HEK293T (cell line): Measurements from ENCODE around the gene ANKRD11.

ENCODE experiments used
- CTCF ChIA-PET: fragments of 350-600 bp; formaldehyde crosslinking; extraction: SDS; loops from one replicate; lab custom pipeline; 2021; ENCODE audit warnings: antibody characterized with exemption, inconsistent platforms; lab: Yijun Ruan, JAX
- POLR2A ChIA-PET: fragments of 350-600 bp; formaldehyde crosslinking; extraction: SDS; loops from one replicate; lab custom pipeline; 2020; ENCODE audit warnings: antibody characterized with exemption, inconsistent platforms; lab: Yijun Ruan, JAX
- DNase-seq: peaks from one replicate; pipeline ENCODE4 v3.0.0; 2012; ENCODE audit warnings: mixed read lengths; ENCODE audit errors: extremely low spot score
- ARNT ChIP-seq: fragments of 450-650 bp; IDR thresholded peaks from 2 replicates; pipeline ENCODE4 v1.6.1; 2017; ENCODE audit warnings: mild to moderate bottlenecking
- BHLHE40 ChIP-seq: fragments of 450-650 bp; IDR thresholded peaks from 2 replicates; pipeline ENCODE4 v1.6.1; 2016; ENCODE audit warnings: mild to moderate bottlenecking, moderate library complexity, borderline replicate concordance
- CTBP1 ChIP-seq: fragments of 450-650 bp; IDR thresholded peaks from 2 replicates; pipeline ENCODE4 v1.6.1; 2016; ENCODE audit warnings: borderline replicate concordance
- ELF4 ChIP-seq: fragments of 450-650 bp; IDR thresholded peaks from 2 replicates; pipeline ENCODE4 v1.6.1; 2017; ENCODE audit warnings: antibody characterized with exemption
- FOXA1 ChIP-seq: fragments of 450-650 bp; IDR thresholded peaks from 2 replicates; pipeline ENCODE4 v1.6.1; 2016; ENCODE audit warnings: mild to moderate bottlenecking
- FOXK2 ChIP-seq: fragments of 450-650 bp; IDR thresholded peaks from 2 replicates; pipeline ENCODE4 v1.6.1; 2016; ENCODE audit warnings: mild to moderate bottlenecking
- FOXM1 ChIP-seq: fragments of 450-650 bp; IDR thresholded peaks from 2 replicates; pipeline ENCODE4 v1.6.1; 2017; ENCODE audit warnings: mild to moderate bottlenecking, borderline replicate concordance
- HDGF ChIP-seq: fragments of 450-650 bp; IDR thresholded peaks from 2 replicates; pipeline ENCODE4 v1.6.1; 2017; ENCODE audit warnings: antibody characterized with exemption, borderline replicate concordance
- L3MBTL2 ChIP-seq: fragments of 450-650 bp; conservative IDR thresholded peaks from 2 replicates; pipeline ENCODE4 v1.6.1; 2016; ENCODE audit warnings: mild to moderate bottlenecking
- LEF1 ChIP-seq: fragments of 450-650 bp; IDR thresholded peaks from 2 replicates; pipeline ENCODE4 v1.6.1; 2017; ENCODE audit warnings: mild to moderate bottlenecking, borderline replicate concordance
- NFRKB ChIP-seq: fragments of 450-650 bp; IDR thresholded peaks from 2 replicates; pipeline ENCODE4 v1.6.1; 2016; ENCODE audit warnings: mild to moderate bottlenecking, moderate library complexity
- SP1 ChIP-seq: fragments of 450-650 bp; IDR thresholded peaks from 2 replicates; pipeline ENCODE4 v1.6.1; 2017
- SUZ12 ChIP-seq: fragments of 450-650 bp; IDR thresholded peaks from 2 replicates; pipeline ENCODE4 v1.6.1; 2016; ENCODE audit warnings: mild to moderate bottlenecking
- TARDBP ChIP-seq: fragments of 450-650 bp; IDR thresholded peaks from 2 replicates; pipeline ENCODE4 v1.6.1; 2016
- ZNF384 ChIP-seq: fragments of 450-650 bp; IDR thresholded peaks from 2 replicates; pipeline ENCODE4 v1.6.1; 2016
- TF ChIP-seq, protein P1 (sequence below): fragments of 450-650 bp; IDR thresholded peaks from 2 replicates; pipeline ENCODE4 v1.6.1; 2016

ANKRD11 gene

DNA sequence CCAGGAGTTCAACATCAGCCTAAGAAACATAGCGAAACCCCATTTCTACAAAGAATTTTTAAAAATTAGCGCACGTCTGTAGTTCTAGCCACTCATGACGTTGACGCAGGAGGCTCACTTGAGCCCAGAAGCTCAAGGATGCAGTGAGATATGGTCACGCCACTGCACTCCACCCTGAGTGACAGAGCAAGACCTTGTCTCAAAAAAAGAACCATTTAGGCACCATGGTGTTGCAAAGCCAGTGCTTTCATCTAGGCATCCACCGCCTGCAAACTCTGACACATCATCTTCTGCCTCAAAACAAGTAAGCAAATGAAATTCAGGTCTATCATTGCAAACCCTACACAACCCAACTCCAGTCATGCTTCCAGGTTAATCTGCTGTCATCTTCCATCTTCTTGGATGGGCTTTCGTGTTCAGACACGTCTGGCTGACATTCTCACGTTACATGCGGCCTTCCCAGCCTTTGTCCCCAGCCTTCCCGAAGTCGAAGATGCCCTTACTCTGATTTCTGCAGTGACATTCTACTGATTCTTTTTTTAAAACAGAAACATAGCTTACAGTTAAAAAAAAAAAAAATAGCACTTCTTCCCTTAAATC lies 8.9 kb downstream of the ANKRD11 start:
- DNase-seq, result no peak
- CTCF ChIA-PET, result no interaction called here
- no peak for TF ChIP-seq SUZ12
- TF ChIP-seq, protein P1, sequence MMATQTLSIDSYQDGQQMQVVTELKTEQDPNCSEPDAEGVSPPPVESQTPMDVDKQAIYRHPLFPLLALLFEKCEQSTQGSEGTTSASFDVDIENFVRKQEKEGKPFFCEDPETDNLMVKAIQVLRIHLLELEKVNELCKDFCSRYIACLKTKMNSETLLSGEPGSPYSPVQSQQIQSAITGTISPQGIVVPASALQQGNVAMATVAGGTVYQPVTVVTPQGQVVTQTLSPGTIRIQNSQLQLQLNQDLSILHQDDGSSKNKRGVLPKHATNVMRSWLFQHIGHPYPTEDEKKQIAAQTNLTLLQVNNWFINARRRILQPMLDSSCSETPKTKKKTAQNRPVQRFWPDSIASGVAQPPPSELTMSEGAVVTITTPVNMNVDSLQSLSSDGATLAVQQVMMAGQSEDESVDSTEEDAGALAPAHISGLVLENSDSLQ, result peak; percentile 26; the same call in 1 of the 2 replicates
- POLR2A ChIA-PET, result no interaction called here

DNA sequence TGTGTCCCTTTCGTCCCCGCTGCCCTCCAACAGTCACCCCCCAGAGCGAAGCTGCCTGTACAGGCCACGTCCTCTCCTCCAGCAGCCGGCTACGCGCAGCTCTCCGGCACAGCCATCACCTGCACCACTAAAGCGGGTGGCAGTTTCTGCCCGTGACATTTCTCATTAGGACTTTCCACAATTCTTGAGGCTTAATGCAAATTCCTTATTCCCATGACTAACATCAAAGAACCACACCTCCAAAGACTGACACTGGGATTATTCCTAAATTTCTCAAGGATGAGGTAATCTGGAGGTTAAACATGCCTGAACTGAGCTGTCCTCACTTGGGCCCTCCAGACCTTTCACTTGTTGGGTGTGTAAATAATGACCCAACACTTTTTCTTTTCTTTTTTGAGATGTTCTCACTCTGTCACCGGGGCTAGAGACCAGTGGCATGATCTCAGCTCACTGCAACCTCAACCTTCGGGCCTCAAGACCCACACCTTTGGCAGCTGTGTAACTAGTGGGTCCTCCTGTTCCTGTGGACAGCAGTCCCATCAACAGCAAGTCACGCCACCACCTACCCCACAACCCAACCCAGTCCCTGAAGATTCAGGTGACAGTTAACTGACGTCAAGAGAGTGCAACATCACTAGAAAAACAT lies 11.7 kb downstream of the ANKRD11 start:
- POLR2A ChIA-PET, result interaction anchor here (0.8 kb wide), 1 partner anchor 27 kb away, joined by 3 read pairs; no protein-coding TSS in a partner anchor

DNA sequence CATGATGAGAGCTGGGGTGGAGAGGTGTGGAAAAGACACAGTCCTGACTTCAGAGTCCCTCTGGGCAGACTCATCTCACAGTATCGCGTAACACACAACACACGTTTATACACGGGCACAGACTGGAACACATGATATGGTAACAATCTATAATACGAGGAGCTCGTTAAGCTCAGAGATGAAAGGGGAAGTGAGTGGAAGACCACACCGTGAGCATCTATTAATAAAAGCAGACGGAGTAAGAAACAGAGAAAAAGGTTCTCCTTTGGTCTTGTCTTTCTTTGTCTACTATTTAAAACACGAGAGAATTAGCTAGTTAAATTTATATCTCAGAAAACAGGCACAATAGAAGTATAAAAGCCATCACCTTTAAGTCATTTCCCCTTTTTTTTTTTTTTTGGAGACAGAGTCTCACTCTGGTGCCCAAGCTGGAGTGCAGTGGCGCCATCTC lies 13.5 kb downstream of the ANKRD11 start:
- CTCF ChIA-PET, result interaction anchor here (1.0 kb wide), 1 partner anchor 10 kb away, joined by 3 read pairs; no protein-coding TSS in a partner anchor
- TF ChIP-seq FOXM1, result no peak
- TF ChIP-seq LEF1, result no peak
- no peak for TF ChIP-seq FOXK2
- no peak for DNase-seq
- POLR2A ChIA-PET, result no interaction called here

More for the DNA sequence above, 11.7 kb downstream of the ANKRD11 start:
- CTCF ChIA-PET, result no interaction called here
- TF ChIP-seq SUZ12 (no peak), HDGF (no peak), FOXM1 (no peak), ARNT (no peak)
- DNase-seq, result no peak

DNA sequence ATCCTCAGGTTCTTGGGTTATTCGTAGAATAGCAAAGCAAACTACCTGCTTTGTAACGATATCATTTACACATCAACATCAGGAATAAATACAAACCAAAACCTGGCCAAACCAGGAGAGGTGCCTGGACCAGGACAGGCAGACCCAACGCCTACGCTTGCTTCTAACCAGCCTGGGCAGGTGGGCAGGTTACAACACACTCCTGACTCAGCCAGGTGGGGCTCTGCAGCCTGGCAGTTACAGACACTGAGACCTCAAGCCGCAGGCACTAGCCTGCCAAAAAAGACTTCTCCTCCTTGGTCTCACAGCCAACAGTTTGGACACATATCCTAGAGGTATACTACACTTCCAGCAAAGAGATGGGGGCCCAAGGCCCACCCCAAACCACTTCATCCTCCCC lies 14.0 kb downstream of the ANKRD11 start:
- no peak for DNase-seq
- ChIA-PET POLR2A (no interaction called here), CTCF (interaction anchor here (1.0 kb wide), 1 partner anchor 9 kb away, joined by 3 read pairs; no protein-coding TSS in a partner anchor)
- TF ChIP-seq L3MBTL2 (no peak), BHLHE40 (no peak), LEF1 (no peak), ARNT (no peak), HDGF (no peak), ZNF384 (no peak), FOXK2 (no peak), NFRKB (no peak), SUZ12 (no peak), FOXA1 (no peak), ELF4 (no peak), FOXM1 (no peak), CTBP1 (no peak), SP1 (no peak), TARDBP (no peak)
- TF ChIP-seq, protein P1, result no peak

DNA sequence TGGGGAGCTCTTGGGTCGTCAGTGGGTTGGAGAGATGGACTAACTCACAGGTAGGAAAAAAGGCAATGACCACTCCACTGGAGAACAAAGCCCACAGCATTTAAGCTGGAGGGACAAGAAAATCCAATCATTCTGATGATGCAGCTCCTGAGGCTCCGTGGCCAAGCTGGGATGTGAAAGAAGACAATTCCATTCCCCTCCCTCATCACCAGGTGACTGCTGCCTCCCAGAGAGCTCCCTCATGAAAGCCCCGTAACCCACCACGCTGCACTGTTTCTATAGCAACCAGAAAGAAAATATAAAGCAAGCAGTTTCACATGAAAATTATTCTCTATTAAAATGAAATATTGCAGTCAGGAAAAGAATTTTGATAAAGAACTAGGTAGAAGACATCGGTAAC lies 15.2 kb downstream of the ANKRD11 start:
- POLR2A ChIA-PET, result interaction anchor here (1.3 kb wide), 1 partner anchor 96 kb away, joined by 3 read pairs; no protein-coding TSS in a partner anchor
- no peak for DNase-seq
- no peak for TF ChIP-seq ARNT
- TF ChIP-seq, protein P1, result no peak
- no peak for TF ChIP-seq NFRKB
- no peak for TF ChIP-seq ZNF384
- TF ChIP-seq FOXK2, result no peak
- CTCF ChIA-PET, result interaction anchor here (0.7 kb wide), 1 partner anchor 186 kb away, joined by 6 read pairs; no protein-coding TSS in a partner anchor

DNA sequence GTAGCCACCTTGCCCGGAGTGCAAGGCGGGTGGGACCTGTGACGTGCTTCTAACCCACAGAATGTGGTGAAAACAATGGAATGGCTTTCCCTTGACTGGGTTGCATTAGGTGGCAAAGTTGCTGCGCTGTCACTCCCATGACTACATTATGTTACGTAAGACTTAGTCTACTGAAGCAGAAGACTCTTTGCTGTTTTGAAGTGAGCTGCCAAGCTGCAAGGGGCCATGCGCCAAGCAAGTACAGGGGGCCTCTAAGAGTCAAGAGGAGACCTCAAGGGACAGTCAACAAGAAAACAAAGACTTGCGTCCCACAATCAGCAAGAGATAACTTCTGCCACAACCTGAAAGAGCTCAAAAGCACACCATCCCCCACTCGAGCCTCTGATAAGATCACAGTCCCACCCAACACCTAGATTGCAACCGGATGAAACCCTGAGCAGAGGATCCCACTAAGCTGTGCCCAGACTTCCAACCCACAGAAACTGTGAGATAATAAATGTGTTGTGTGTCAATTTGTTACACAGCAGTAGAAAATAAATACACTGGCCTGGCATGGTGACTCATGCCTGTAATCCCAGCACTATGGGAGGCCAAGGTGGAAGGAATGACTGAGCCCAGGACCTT lies 16.5 kb downstream of the ANKRD11 start:
- no peak for DNase-seq
- ChIA-PET CTCF (no interaction called here), POLR2A (interaction anchor here (1.3 kb wide), 1 partner anchor 95 kb away, joined by 3 read pairs; no protein-coding TSS in a partner anchor)
- no peak for TF ChIP-seq BHLHE40
- TF ChIP-seq, protein P1, result 0 out of 2 replicates have a peak, but pooled peaks have one; percentile 12
